Middle frontal gyrus (tissue), 1 donor: ENCODE measurements around the gene TPD52L1.

ENCODE experiments used
- DNase-seq: peaks from one replicate; pipeline ENCODE4 v3.0.0-alpha.2; 2015; ENCODE audit warnings: low spot score; ENCODE audit errors: extremely low spot score

The TPD52L1 gene

DNA sequence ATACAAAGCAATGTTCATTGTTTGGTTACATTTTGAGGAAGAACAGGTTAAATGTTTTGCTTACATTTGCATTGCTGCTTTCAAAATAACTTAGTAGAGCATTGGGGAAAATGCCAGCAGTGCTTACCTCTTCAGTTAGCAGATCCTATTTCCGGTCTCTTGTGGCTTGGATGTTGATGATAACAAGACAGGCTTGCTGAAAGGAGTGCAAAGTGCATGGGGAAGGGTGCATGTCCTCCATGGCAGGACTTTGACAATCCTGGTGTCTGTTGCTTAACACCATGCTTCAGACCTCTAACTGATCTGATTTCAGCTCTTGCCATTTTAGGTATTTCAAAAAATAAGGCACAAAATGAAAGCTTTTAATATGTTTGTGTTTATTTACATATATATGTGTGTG, 21.1 kb downstream of the TPD52L1 start:
- no peak for DNase-seq

GRCh38 chr6:125175466-125176048, 22.0 kb downstream of the TPD52L1 start:
- no peak for DNase-seq

- DNase-seq, result no peak
Measured at GRCh38 chr6:125182237-125183008, 28.9 kb downstream of the TPD52L1 start.

GRCh38 chr6:125183391-125183790, 29.8 kb downstream of the TPD52L1 start:
- no peak for DNase-seq

DNA sequence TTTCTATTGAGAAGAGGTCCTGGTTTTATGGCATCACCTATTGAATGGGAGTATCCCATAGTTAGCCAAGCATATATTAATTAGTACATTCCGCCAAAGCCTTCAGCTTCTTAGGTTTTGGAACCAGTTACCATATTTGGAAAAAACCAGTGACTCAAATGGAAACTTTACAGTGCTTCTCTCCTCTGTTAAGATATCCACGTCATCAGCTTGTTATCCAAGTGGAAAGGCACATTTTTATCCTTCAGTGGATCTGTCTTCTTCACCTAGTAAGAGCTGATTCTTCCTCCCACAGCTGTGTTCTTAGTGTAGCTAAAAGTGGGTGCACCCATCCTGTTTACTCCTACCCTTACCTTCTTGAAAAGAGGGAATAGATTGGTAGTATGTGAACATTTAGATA, 34.5 kb downstream of the TPD52L1 start:
- no peak for DNase-seq

DNA sequence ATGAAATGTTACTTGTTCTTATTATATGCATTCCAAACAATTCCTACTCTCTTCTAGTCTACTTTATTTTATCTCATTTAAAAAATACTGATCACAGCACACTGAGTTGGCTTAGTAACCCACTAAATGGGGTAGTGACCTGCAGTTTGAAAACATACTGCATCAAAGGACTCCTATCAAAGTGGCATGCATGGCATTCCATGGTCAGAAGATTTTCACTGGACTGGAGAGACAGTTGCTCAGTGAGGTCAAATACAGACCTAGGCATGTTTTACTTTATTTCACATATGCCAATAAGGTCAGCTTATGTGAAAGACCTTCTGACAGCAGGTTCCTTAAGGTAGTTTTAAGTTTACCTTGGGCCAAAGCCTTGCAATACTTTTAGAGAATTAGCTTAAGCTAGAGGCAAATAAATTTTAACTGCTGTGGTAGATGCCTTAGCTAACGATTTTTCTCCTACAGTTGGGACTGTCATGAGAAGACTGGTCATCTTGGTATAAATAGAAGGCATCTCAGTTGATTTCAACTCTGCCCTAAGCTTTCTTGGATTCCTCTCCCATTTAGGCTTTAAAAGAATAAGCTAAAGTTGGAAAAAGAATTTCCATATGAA, 35.1 kb downstream of the TPD52L1 start:
- no peak for DNase-seq

DNA sequence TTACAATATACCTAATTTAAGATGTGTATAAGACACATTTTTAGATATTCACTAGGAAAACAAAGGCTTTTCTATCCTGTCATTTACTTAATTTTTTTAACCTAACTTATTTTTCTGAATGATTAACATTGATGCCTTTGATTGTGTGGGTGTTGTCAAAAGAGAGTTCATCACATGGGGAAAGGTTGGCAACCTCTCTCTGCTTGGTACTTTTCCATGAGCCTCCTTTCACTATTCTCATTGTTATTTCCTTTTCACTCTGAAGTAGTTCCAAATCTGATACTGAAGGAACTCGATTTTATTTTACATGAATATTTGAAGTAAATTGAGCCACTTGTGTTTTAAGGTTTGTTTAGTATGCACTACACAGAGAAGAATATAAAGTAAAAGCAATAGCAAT, 35.9 kb downstream of the TPD52L1 start:
- no peak for DNase-seq

- DNase-seq, result no peak
Measured at GRCh38 chr6:125190667-125191066, 37.1 kb downstream of the TPD52L1 start.

DNA sequence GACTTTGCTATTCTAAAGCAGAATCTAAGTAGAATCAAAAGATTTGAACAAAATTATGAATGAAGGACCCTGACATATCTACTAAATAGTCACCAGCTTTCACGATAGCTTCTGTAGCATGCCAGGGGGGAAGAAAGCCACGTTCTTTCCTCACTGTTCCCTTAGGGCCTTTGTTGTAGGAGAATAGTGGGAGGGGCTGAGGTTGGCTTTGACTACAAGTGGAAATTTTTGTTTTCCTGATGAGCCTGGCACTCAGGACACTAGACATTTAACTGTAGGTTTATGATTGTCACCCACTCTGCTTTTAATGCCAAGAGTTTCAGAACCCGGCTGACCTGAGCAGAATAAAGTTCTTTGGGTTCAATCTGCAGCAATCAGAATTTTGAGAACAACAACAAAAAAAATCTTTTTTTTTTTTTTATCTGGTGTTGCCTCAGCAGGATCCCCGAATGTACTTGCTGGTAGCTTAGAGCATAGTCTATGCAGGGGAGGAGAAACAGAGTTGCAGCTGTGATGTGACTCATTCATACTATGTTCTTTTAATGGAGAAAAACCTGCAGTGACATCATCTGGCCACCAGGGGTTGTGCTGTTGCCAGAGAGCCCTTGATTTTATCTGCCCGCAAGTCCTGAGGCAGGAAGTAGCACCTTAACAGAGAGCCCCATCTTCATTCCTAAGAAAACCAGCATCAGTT, 38.5 kb downstream of the TPD52L1 start:
- DNase-seq, result no peak

DNA sequence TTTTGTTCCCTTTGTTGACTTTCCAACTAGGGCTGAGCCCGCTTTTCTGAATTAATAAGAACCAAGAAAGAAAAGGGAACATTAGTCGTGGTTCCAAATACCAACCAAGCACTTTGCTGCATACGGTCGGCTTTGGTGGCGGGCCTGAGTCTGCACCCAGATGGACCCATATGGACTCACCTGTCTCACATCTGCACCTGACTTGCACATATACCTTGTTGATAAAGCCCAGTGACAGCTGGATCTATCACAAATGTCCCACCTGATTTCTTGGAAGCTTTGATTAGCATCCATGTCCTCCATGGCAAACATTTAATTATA, 39.0 kb downstream of the TPD52L1 start:
- no peak for DNase-seq

- DNase-seq, result no peak
Measured at GRCh38 chr6:125193208-125193607, 39.6 kb downstream of the TPD52L1 start.

DNA sequence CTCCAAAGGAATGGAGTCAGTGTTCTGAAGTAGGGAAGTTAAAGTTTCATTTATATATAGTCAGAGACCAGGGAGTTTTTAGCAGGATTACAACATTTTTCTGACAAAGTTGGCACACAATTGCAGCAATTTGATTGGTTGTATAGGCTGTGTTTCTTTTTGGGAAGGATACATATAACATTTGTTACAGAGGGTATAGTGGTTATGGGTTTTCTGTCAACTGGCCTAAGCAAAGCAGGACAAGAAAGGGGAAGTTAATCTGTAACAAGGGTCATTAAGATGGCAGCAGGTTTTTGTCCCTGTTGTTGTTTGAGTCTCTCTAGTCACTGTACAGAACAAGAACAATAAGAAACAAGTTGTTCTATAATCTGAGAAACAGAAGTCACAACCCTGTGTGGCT, 41.4 kb downstream of the TPD52L1 start:
- no peak for DNase-seq

DNA sequence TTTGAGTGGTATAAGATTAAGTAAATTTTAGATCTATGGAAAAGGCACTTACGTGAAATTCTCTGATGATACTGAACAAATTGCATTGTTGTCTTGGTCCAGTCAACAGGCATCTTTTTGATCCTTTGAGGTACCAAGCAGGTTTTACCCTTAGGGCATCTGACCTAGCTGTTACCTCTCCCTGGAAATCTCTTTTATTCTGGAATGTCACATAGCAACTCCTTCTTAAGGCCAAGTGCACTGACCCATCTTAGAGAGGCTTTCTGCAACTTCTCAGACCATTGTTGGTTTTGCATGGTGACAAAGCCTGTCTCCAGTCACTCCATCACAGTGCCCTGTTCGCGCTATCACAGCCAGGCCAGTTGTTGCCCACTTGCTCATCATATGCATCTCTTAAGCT, 42.0 kb downstream of the TPD52L1 start:
- DNase-seq, result no peak

DNA sequence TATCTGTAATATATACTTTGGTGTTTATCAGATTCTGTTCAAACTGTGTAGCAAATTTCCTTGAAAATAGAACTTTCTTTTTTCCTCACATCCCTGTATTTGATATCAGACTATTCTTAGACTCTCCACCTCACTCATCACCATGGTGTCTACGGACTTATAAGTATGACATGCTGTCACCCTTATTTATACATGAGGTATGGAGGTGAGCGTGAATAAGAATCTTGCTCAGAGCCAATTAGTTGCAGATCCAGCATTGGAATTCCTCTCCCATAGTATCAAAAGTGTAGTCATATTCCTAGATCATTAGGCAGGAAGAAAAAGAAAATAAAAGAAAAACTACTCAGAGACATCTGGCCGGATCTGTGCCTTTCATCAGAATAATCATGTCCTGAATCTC, 43.0 kb downstream of the TPD52L1 start:
- no peak for DNase-seq

DNA sequence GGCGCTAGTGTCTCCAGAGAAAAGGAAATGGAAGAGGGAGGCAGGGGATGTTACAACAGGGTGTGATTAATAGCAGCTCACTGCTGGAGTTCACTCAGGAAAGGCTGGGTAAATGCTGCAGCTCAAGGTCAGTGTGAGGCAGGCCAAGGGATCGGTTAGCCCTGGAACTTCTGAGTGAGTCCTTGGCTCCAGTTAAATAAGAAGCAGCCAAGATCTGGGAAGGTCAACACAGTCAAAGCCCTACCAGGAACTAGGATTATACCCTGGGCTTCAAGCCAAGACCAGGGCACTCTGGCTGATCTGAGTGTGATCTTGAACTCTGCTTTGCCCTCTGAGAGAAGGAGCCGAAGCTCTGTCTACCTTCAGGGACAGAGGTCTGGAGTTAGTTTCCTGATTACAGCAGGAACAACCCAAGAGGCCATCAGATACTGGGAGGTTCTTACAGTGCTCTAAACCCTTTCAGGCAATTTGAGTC, 44.3 kb downstream of the TPD52L1 start:
- no peak for DNase-seq

DNA sequence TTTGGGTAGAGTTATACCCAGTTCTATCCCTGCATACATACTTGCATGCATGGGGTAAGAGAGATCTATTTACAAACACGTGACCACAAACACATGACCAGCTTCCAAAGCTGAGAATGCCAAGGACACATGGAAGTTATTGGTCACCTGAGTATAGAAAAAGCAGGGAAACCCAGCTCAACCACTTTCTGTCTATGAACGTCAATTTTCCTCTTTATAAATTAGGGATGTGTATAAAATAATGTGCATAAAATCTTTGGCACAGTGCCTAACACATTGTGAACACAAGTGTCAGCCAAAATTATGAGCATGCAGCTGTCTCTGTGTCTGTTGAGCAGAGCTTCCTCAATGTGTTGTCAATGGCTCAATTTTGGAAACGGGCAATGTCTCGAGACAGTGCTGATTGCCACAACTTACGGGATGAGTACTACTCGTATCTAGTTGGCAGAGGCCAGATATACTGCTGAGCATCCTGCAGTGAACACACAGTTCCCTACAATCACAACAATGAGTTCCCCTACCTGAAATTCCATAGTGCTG, 44.9 kb downstream of the TPD52L1 start:
- no peak for DNase-seq

- no peak for DNase-seq
Measured at GRCh38 chr6:125200941-125201340, 47.4 kb downstream of the TPD52L1 start.

GRCh38 chr6:125201961-125202729, 48.6 kb downstream of the TPD52L1 start:
- no peak for DNase-seq

- DNase-seq, result no peak
Measured at GRCh38 chr6:125203395-125203794, 49.8 kb downstream of the TPD52L1 start.

- DNase-seq, result no peak
Measured at GRCh38 chr6:125205931-125206330, 52.4 kb downstream of the TPD52L1 start.

DNA sequence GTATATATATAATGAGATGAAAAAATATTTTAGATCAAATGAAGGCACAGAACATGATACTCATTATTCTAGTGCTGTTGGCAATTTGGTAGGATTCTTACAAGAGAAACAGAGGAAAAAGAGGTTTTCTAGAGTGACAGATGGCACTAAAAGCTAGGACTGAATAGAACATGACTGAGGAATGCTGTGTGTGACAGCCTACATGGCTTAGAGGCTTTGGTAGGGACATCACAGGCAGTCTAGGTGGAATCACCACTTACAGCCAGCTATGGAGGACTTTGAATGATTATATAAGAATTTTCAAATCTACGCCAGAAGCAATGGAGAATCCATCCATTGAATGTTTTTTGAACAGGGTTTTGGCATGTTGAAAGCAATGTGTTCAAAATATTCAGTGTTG, 52.8 kb downstream of the TPD52L1 start:
- DNase-seq, result no peak
